CD14-positive monocyte (primary cell): ENCODE measurements around the gene ADORA2A. TPM values are rescaled to one million over a fixed set of nuclear protein-coding genes. Genes with fewer than 3 reads are reported as not detected.
A peak's percentile ranks its signal among the peaks of the same experiment; 100 is the strongest.

ENCODE experiments used
- DNase-seq, 3 donors: peaks; one replicate each; pipeline ENCODE4 v3.0.0-alpha.2; 2011 to 2022
- H2AFZ ChIP-seq: 2 replicates; pipeline ENCODE4 v1.6.0; 2012; ENCODE audit warnings: mild to moderate bottlenecking, low read depth, low read length, inconsistent platforms; ENCODE audit not compliant: insufficient read depth, poor library complexity, severe bottlenecking
- H3K27ac ChIP-seq, 2 donors: 1 replicate in 1 of 2; 2 replicates in 1 of 2; pipeline ENCODE4 v1.5.1; 2012 to 2013; ENCODE audit warnings: low read length in 2 of 2, control low read depth in 1 of 2, inconsistent platforms in 1 of 2, low read depth in 1 of 2, mild to moderate bottlenecking in 1 of 2
- H3K27me3 ChIP-seq, 2 donors: one replicate each; pipeline versions ENCODE4 v1.6.0 to v1.6.1; 2011 to 2013; ENCODE audit warnings: low read length in 2 of 2; ENCODE audit not compliant: control insufficient read depth in 2 of 2, insufficient read depth in 2 of 2
- H3K36me3 ChIP-seq, 2 donors: replicated peaks in 1 of 2; 1 replicate in 1 of 2; 2 replicates in 1 of 2; pipeline versions ENCODE4 v1.5.1 to v1.6.1; 2012 to 2013; ENCODE audit warnings: low read length in 2 of 2, control low read depth in 1 of 2, inconsistent platforms in 1 of 2, mild to moderate bottlenecking in 1 of 2; ENCODE audit not compliant: insufficient read depth in 2 of 2, control insufficient read depth in 1 of 2
- H3K4me1 ChIP-seq, 2 donors: 1 replicate in 1 of 2; 2 replicates in 1 of 2; pipeline versions ENCODE4 v1.5.1 to v1.6.1; 2012 to 2013; ENCODE audit warnings: low read length in 2 of 2, control low read depth in 1 of 2, inconsistent platforms in 1 of 2, mild to moderate bottlenecking in 1 of 2, moderate library complexity in 1 of 2; ENCODE audit not compliant: insufficient read depth in 2 of 2, control insufficient read depth in 1 of 2
- H3K4me2 ChIP-seq: replicated peaks from 2 replicates; pipeline ENCODE3; 2012; ENCODE audit warnings: low read length, moderate library complexity, mild to moderate bottlenecking; ENCODE audit not compliant: poor library complexity, severe bottlenecking; ENCODE audit errors: extremely low read depth
- H3K4me3 ChIP-seq, 3 experiments: fragments of 200-600 bp in 1 of 3; sonication (generic) in 1 of 3; replicated peaks in 1 of 3; 1 replicate in 2 of 3; 2 replicates in 1 of 3; pipeline ENCODE4 v1.5.1; 2011 to 2013; ENCODE audit warnings: low read length in 3 of 3, mild to moderate bottlenecking in 3 of 3, control low read depth in 2 of 3, low read depth in 2 of 3, inconsistent platforms in 1 of 3, moderate library complexity in 1 of 3
- H3K79me2 ChIP-seq: 2 replicates; pipeline ENCODE4 v1.6.0; 2012; ENCODE audit warnings: mild to moderate bottlenecking, control low read depth, inconsistent platforms, low read length, moderate library complexity; ENCODE audit not compliant: insufficient read depth
- H3K9ac ChIP-seq: 2 replicates; pipeline ENCODE4 v1.6.0; 2017; ENCODE audit warnings: low read length, mild to moderate bottlenecking; ENCODE audit not compliant: insufficient read depth, poor library complexity, severe bottlenecking
- H3K9me3 ChIP-seq, 2 donors: replicated peaks in 1 of 2; 1 replicate in 1 of 2; 2 replicates in 1 of 2; pipeline versions ENCODE4 v1.5.1 to v1.6.1; 2012 to 2013; ENCODE audit warnings: low read length in 2 of 2, control low read depth in 1 of 2; ENCODE audit not compliant: control insufficient read depth in 1 of 2, insufficient read depth in 1 of 2
- H4K20me1 ChIP-seq: 2 replicates; pipeline ENCODE4 v1.6.0; 2012; ENCODE audit warnings: mild to moderate bottlenecking, low read length, control low read depth, moderate library complexity; ENCODE audit not compliant: insufficient read depth
- H3K27ac Mint-ChIP-seq, 7 donors: one replicate each; pipeline ENCODE4 v1.8.0; 2020; ENCODE audit warnings: mild to moderate bottlenecking in 7 of 7, mixed read lengths in 7 of 7, moderate library complexity in 6 of 7, inconsistent platforms in 2 of 7
- H3K27me3 Mint-ChIP-seq, 3 donors: one replicate each; pipeline ENCODE4 v1.8.0; 2021 to 2022; ENCODE audit warnings: low read depth in 3 of 3, mild to moderate bottlenecking in 3 of 3, mixed read lengths in 3 of 3, moderate library complexity in 3 of 3, inconsistent platforms in 1 of 3
- H3K36me3 Mint-ChIP-seq, 2 donors: one replicate each; pipeline ENCODE4 v1.8.0; 2020; ENCODE audit warnings: mixed read lengths in 2 of 2, inconsistent platforms in 1 of 2, mild to moderate bottlenecking in 1 of 2
- H3K4me1 Mint-ChIP-seq: one replicate; pipeline ENCODE4 v1.8.0; 2020; ENCODE audit warnings: mild to moderate bottlenecking, mixed read lengths
- H3K4me3 Mint-ChIP-seq, 2 donors: one replicate each; pipeline ENCODE4 v1.8.0; 2020; ENCODE audit warnings: mild to moderate bottlenecking in 2 of 2, mixed read lengths in 2 of 2, moderate library complexity in 1 of 2
- H3K9me3 Mint-ChIP-seq, 7 donors: one replicate each; pipeline ENCODE4 v1.8.0; 2020 to 2022; ENCODE audit warnings: mixed read lengths in 7 of 7, mild to moderate bottlenecking in 6 of 7, moderate library complexity in 6 of 7, inconsistent platforms in 2 of 7
- CTCF ChIP-seq: fragments of 200-600 bp; IDR thresholded peaks from one replicate; pipeline ENCODE4 v1.8.0; 2022; ENCODE audit warnings: antibody characterized with exemption, mild to moderate bottlenecking
- WGBS: methylation state at CpG from one replicate; pipeline ENCODE4 v1.1.5; 2013; ENCODE audit warnings: missing lambda C conversion rate; ENCODE audit not compliant: insufficient coverage; 5-methylcytosine and 5-hydroxymethylcytosine counted together
- intact Hi-C, 2 donors: fragments of 100-400 bp; cut with micrococcal nuclease; formaldehyde crosslinking; loops; one replicate each; pipeline versions ENCODE4 v1.15.0 to v1.15.1; 2023
- polyA plus RNA-seq, 3 donors: library from polyadenylated mRNA; depleted of rRNA in 1 of 3; unstranded in 2 of 3; stranded (reverse) in 1 of 3; fragments of 300-500 nt in 2 of 3; fragments of >200 nt in 1 of 3; fragmentation: Illumina TruSeq in 2 of 3; gene quantifications; 1 replicate in 2 of 3; 2 replicates in 1 of 3; pipeline ENCODE4 v1.2.3, GENCODE V29; 2012 to 2021

The ADORA2A gene
- polyA plus RNA-seq, 3 donors: 5.8 to 10.2 (median 6.5) TPM

- Histone ChIP-seq H3K4me3 (no peak overlapping the region), H4K20me1 (peaks cover 10% of the 10 kb centered on the region), H3K9ac (no peak overlapping the region), H3K36me3 (peaks cover 39 to 83% of the 10 kb centered on the region in 2 donors), H2AFZ (no peak overlapping the region), H3K4me2 (no peak overlapping the region), H3K9me3 (no peaks in the 10 kb centered on the region), H3K27ac (no peak overlapping the region), H3K4me1 (no peaks in the 10 kb centered on the region), H3K79me2 (no peaks in the 10 kb centered on the region), H3K27me3 (no peaks in the 10 kb centered on the region)
- Mint-ChIP-seq H3K36me3 (peaks cover 50 to 85% of the 10 kb centered on the region in 2 donors), H3K4me3 (no peak overlapping the region), H3K9me3 (no peaks in the 10 kb centered on the region), H3K27ac (peak overlapping the region in 1 of 7 donors; percentile 54), H3K27me3 (no peaks in the 10 kb centered on the region), H3K4me1 (peaks cover 2% of the 10 kb centered on the region)
- no peak for TF ChIP-seq CTCF
- WGBS: 92% methylated on average over 6 of the region's 7 CpGs
- intact Hi-C loops: no loop called here
- no peak for DNase-seq
Observed at GRCh38 chr22:24412274-24412673, 15.1 kb upstream of the ADORA2A start.

- DNase-seq: no peak
- peaks cover 37 to 75% of the 10 kb centered on the region in 2 donors for H3K36me3 ChIP-seq
- Mint-ChIP-seq H3K27ac (peak overlapping the region in 4 of 7 donors; percentile 4 to 70 (median 30)), H3K4me3 (no peak overlapping the region), H3K4me1 (peaks cover 2% of the 10 kb centered on the region), H3K9me3 (no peaks in the 10 kb centered on the region), H3K27me3 (no peaks in the 10 kb centered on the region), H3K36me3 (peaks cover 44 to 81% of the 10 kb centered on the region in 2 donors)
- H3K27me3 ChIP-seq: no peaks in the 10 kb centered on the region
- H3K4me1 ChIP-seq: no peaks in the 10 kb centered on the region
- no peak overlapping the region for H3K4me3 ChIP-seq
- intact Hi-C loops: no loop called here
- H3K4me2 ChIP-seq: no peak overlapping the region
- 100% methylated on average over 3 of the region's 9 CpGs for WGBS
- H4K20me1 ChIP-seq: peaks cover 4% of the 10 kb centered on the region
- no peak overlapping the region for H3K27ac ChIP-seq
- TF ChIP-seq CTCF: no peak
- H3K9me3 ChIP-seq: no peaks in the 10 kb centered on the region
- H3K9ac ChIP-seq: no peak overlapping the region
- H2AFZ ChIP-seq: no peak overlapping the region
- no peaks in the 10 kb centered on the region for H3K79me2 ChIP-seq
Observed at GRCh38 chr22:24413271-24413670, 14.1 kb upstream of the ADORA2A start.
